Natural killer cell (primary cell): ENCODE measurements around the gene CCDC102A. TPM values are rescaled to one million over a fixed set of nuclear protein-coding genes. Genes with fewer than 3 reads are reported as not detected.

Experiments
- ATAC-seq, 3 donors: fragments of 150-1000 bp in 2 of 3; fragments of 200-7000 bp in 1 of 3; cut with Tn5 transposase; 1 replicate in 1 of 3; 2 replicates in 2 of 3; pipeline ENCODE4 v1.10.0; 2021; ENCODE audit warnings: mild to moderate bottlenecking in 2 of 3, moderate library complexity in 2 of 3
- DNase-seq, 2 donors: peaks; one replicate each; pipeline versions ENCODE4 v3.0.0 to v3.0.0-alpha.2; 2013 to 2021; ENCODE audit warnings: mixed read lengths in 1 of 2
- H3K27ac ChIP-seq: one replicate; pipeline ENCODE4 v1.5.1; 2013; ENCODE audit warnings: mild to moderate bottlenecking, low read length
- H3K27me3 ChIP-seq: one replicate; pipeline ENCODE4 v1.6.1; 2013; ENCODE audit warnings: low read length; ENCODE audit not compliant: control insufficient read depth, insufficient read depth
- H3K36me3 ChIP-seq: one replicate; pipeline ENCODE4 v1.6.1; 2013; ENCODE audit warnings: low read length; ENCODE audit not compliant: control insufficient read depth, insufficient read depth
- H3K4me1 ChIP-seq: one replicate; pipeline ENCODE4 v1.6.1; 2013; ENCODE audit warnings: low read length; ENCODE audit not compliant: control insufficient read depth, insufficient read depth
- H3K4me3 ChIP-seq: one replicate; pipeline ENCODE4 v1.5.1; 2013; ENCODE audit warnings: low read length
- H3K9me3 ChIP-seq: one replicate; pipeline ENCODE4 v1.6.1; 2013; ENCODE audit warnings: low read length; ENCODE audit not compliant: control insufficient read depth, insufficient read depth
- H3K27ac Mint-ChIP-seq, 2 donors: one replicate each; pipeline ENCODE4 v1.8.0; 2022; ENCODE audit warnings: mild to moderate bottlenecking in 2 of 2, mixed read lengths in 2 of 2, moderate library complexity in 1 of 2
- H3K27me3 Mint-ChIP-seq, 2 donors: one replicate each; pipeline ENCODE4 v1.8.0; 2022; ENCODE audit warnings: low read depth in 2 of 2, mixed read lengths in 2 of 2
- H3K36me3 Mint-ChIP-seq: one replicate; pipeline ENCODE4 v1.8.0; 2022; ENCODE audit warnings: mixed read lengths
- H3K4me1 Mint-ChIP-seq, 2 donors: one replicate each; pipeline ENCODE4 v1.8.0; 2022; ENCODE audit warnings: mixed read lengths in 2 of 2
- H3K4me3 Mint-ChIP-seq: one replicate; pipeline ENCODE4 v1.8.0; 2022; ENCODE audit warnings: mild to moderate bottlenecking, moderate library complexity, mixed read lengths
- H3K9me3 Mint-ChIP-seq, 2 donors: one replicate each; pipeline ENCODE4 v1.8.0; 2022; ENCODE audit warnings: mixed read lengths in 2 of 2
- WGBS: methylation state at CpG from one replicate; pipeline ENCODE4 v1.1.7; 2013; ENCODE audit warnings: missing lambda C conversion rate; ENCODE audit not compliant: insufficient coverage; 5-methylcytosine and 5-hydroxymethylcytosine counted together
- intact Hi-C: fragments of 100-400 bp; cut with micrococcal nuclease; formaldehyde crosslinking; loops from one replicate; pipeline ENCODE4 v1.14.2; 2022
- total RNA-seq, 4 donors: library from RNA; stranded (reverse); fragments of 120-200 nt in 1 of 4; gene quantifications; one replicate each; pipeline versions ENCODE4 v1.2.3 to v1.2.4, GENCODE V29; 2013 to 2022
- TF ChIP-seq, protein P1 (sequence below): fragments of 200-600 bp; IDR thresholded peaks from one replicate; pipeline ENCODE4 v1.8.0; 2022; ENCODE audit warnings: antibody characterized with exemption

Gene CCDC102A
- total RNA-seq, 3 donors from 2014 or later (not counting 1 experiment from before 2014, with no cell fraction given): 15.5 to 24.4 (median 17.1) TPM

- TF ChIP-seq, protein P1, sequence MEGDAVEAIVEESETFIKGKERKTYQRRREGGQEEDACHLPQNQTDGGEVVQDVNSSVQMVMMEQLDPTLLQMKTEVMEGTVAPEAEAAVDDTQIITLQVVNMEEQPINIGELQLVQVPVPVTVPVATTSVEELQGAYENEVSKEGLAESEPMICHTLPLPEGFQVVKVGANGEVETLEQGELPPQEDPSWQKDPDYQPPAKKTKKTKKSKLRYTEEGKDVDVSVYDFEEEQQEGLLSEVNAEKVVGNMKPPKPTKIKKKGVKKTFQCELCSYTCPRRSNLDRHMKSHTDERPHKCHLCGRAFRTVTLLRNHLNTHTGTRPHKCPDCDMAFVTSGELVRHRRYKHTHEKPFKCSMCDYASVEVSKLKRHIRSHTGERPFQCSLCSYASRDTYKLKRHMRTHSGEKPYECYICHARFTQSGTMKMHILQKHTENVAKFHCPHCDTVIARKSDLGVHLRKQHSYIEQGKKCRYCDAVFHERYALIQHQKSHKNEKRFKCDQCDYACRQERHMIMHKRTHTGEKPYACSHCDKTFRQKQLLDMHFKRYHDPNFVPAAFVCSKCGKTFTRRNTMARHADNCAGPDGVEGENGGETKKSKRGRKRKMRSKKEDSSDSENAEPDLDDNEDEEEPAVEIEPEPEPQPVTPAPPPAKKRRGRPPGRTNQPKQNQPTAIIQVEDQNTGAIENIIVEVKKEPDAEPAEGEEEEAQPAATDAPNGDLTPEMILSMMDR: no peak
- Mint-ChIP-seq H3K27me3 (no peaks in the 10 kb centered on the region), H3K27ac (peak overlapping the region; percentile 88 to 92), H3K9me3 (no peaks in the 10 kb centered on the region), H3K36me3 (no peaks in the 10 kb centered on the region), H3K4me1 (peaks cover 68 to 83% of the 10 kb centered on the region in 2 donors), H3K4me3 (peak overlapping the region; percentile 59)
- H3K27me3 ChIP-seq: no peaks in the 10 kb centered on the region
- WGBS: 81% methylated on average over 12 of the region's 12 CpGs
- H3K4me1 ChIP-seq: peaks cover 89% of the 10 kb centered on the region
- intact Hi-C loops: no loop called here
- H3K27ac ChIP-seq: peak overlapping the region; percentile 79
- DNase-seq (no peak), ATAC-seq (no peak)
- no peaks in the 10 kb centered on the region for H3K9me3 ChIP-seq
- H3K4me3 ChIP-seq: no peak overlapping the region
- H3K36me3 ChIP-seq: peaks cover 2% of the 10 kb centered on the region
These were observed 4.8 kb upstream of the CCDC102A start for GRCh38 chr16:57540906-57541753.

GRCh38 chr16:57540387-57540786 lies 4.0 kb upstream of the CCDC102A start:
- Mint-ChIP-seq H3K36me3 (no peaks in the 10 kb centered on the region), H3K9me3 (no peaks in the 10 kb centered on the region), H3K27ac (no peak overlapping the region), H3K27me3 (no peaks in the 10 kb centered on the region), H3K4me3 (peak overlapping the region; percentile 38), H3K4me1 (peaks cover 60 to 82% of the 10 kb centered on the region in 2 donors)
- Histone ChIP-seq H3K36me3 (no peaks in the 10 kb centered on the region), H3K27me3 (no peaks in the 10 kb centered on the region), H3K4me1 (peaks cover 86% of the 10 kb centered on the region), H3K9me3 (no peaks in the 10 kb centered on the region), H3K27ac (no peak overlapping the region), H3K4me3 (no peak overlapping the region)
- TF ChIP-seq, protein P1: no peak
- intact Hi-C loops: no loop called here
- DNase-seq (no peak), ATAC-seq (no peak)
- 95% methylated on average over 2 of the region's 2 CpGs for WGBS

- peak in 1 of 2 donors; percentile 59 for DNase-seq
- no peak for ATAC-seq
- peak overlapping the region; percentile 90 for H3K4me3 Mint-ChIP-seq
These were observed 2.9 kb upstream of the CCDC102A start for GRCh38 chr16:57539072-57539796.

More at GRCh38 chr16:57539072-57539796, 2.9 kb upstream of the CCDC102A start:
- H3K4me1 ChIP-seq: peaks cover 86% of the 10 kb centered on the region
- H3K9me3 Mint-ChIP-seq: no peaks in the 10 kb centered on the region
- no peak overlapping the region for H3K4me3 ChIP-seq
- no peaks in the 10 kb centered on the region for H3K9me3 ChIP-seq
- peak overlapping the region; percentile 99 for H3K27ac Mint-ChIP-seq
- intact Hi-C loops: loop anchor here (5.0 kb wide), 2 partner anchors 38 to 198 kb away; partner anchors contain the start of gene KATNB1
- no peaks in the 10 kb centered on the region for H3K36me3 Mint-ChIP-seq
- peaks cover 56 to 81% of the 10 kb centered on the region in 2 donors for H3K4me1 Mint-ChIP-seq
- H3K27me3 Mint-ChIP-seq: no peaks in the 10 kb centered on the region
- peak overlapping the region; percentile 73 for H3K27ac ChIP-seq
- TF ChIP-seq, protein P1: no peak
- 66% methylated on average over 9 of the region's 10 CpGs for WGBS
- no peaks in the 10 kb centered on the region for H3K36me3 ChIP-seq
- no peaks in the 10 kb centered on the region for H3K27me3 ChIP-seq
